ENCODE results near the gene NDUFA11. TPM values are rescaled to one million over a fixed set of nuclear protein-coding genes. Genes with fewer than 3 reads are reported as not detected.
A peak's percentile ranks its signal among the peaks of the same experiment; 100 is the strongest.

The NDUFA11 gene
- total and polyA plus RNA-seq, 2 of the 13 experiments (the other 11 are each of a cell fraction or from before 2014, with no cell fraction given): 286 to 378 TPM

- TF ChIP-seq NR0B2 (CRISPR knock-in tag; IDR thresholded peaks at IDR 0.05) (no peak), ZNF546 (CRISPR knock-in tag; conservative IDR thresholded peaks at IDR 0.05) (peak; percentile 50; the same call in 1 of the 2 replicates), ZNF839 (CRISPR knock-in tag; IDR thresholded peaks at IDR 0.05; ENCODE audit: borderline replicate concordance) (no peak), ELK4 (CRISPR knock-in tag; IDR thresholded peaks at IDR 0.05; ENCODE audit: borderline replicate concordance) (no peak), PHF8 (CRISPR knock-in tag; IDR thresholded peaks at IDR 0.05) (0 out of 2 replicates have a peak, but pooled peaks have one; percentile 37), CSRNP2 (CRISPR knock-in tag; conservative IDR thresholded peaks at IDR 0.05; ENCODE audit: low read depth) (no peak), NFE2L1 (CRISPR knock-in tag; IDR thresholded peaks at IDR 0.05; ENCODE audit: borderline replicate concordance) (no peak), HIC2 (CRISPR knock-in tag; IDR thresholded peaks at IDR 0.05; ENCODE audit: low read depth) (peak; percentile 63; the same call in 1 of the 2 replicates), ZNF597 (CRISPR knock-in tag; IDR thresholded peaks at IDR 0.05) (no peak), BRD4 (CRISPR knock-in tag; IDR thresholded peaks at IDR 0.05) (peak; percentile 67), ZNF253 (CRISPR knock-in tag; IDR thresholded peaks at IDR 0.05; ENCODE audit: borderline replicate concordance) (0 out of 2 replicates have a peak, but pooled peaks have one; percentile 37), ZNF282 (IDR thresholded peaks at IDR 0.05; ENCODE audit: partially characterized antibody) (no peak), RBM22 (optimal IDR thresholded peaks at IDR 0.05; ENCODE audit: low read length) (no peak), RFX5 (IDR thresholded peaks at IDR 0.05; ENCODE audit: low read depth, low read length) (no peak), ZNF670 (CRISPR knock-in tag; IDR thresholded peaks at IDR 0.05; ENCODE audit: borderline replicate concordance) (no peak), SSRP1 (CRISPR knock-in tag; IDR thresholded peaks at IDR 0.05) (no peak), ZNF251 (CRISPR knock-in tag; IDR thresholded peaks at IDR 0.05) (no peak), NFYC (CRISPR knock-in tag; IDR thresholded peaks at IDR 0.05) (peak; percentile 25; the same call in 1 of the 2 replicates), U2AF2 (IDR thresholded peaks at IDR 0.05; ENCODE audit: low read depth, low read length) (no peak), MYC (CRISPR knock-in tag; IDR thresholded peaks at IDR 0.05; ENCODE audit: borderline replicate concordance) (peak; percentile 60; the same call in 1 of the 2 replicates), MIXL1 (CRISPR knock-in tag; IDR thresholded peaks at IDR 0.05) (peak; percentile 90), ZNF101 (CRISPR knock-in tag; IDR thresholded peaks at IDR 0.05; ENCODE audit: borderline replicate concordance, low read depth) (no peak), FOXO4 (CRISPR knock-in tag; conservative IDR thresholded peaks at IDR 0.05) (no peak)
- TF ChIP-seq, protein P1, sequence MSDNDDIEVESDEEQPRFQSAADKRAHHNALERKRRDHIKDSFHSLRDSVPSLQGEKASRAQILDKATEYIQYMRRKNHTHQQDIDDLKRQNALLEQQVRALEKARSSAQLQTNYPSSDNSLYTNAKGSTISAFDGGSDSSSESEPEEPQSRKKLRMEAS (IDR thresholded peaks at IDR 0.05): peak; percentile 72
Observed at GRCh38 chr19:5870986-5871394, 32.6 kb downstream of the NDUFA11 start (continued).
